Measurements from ENCODE around the gene F3.
"Not testable (repeated sequence)": the region's sequence is repeated elsewhere in the genome, so short reads cannot be mapped to it uniquely, and the experiment has no call there.

Gene F3

GRCh38 chr1:94541246-94542087 lies at the start of gene F3:
TSS of gene F3 (minus strand) at chr1:94541759. CDS start at chr1:94541636, 123 bp downstream.
- DNase-seq, result peak; percentile 53

DNA sequence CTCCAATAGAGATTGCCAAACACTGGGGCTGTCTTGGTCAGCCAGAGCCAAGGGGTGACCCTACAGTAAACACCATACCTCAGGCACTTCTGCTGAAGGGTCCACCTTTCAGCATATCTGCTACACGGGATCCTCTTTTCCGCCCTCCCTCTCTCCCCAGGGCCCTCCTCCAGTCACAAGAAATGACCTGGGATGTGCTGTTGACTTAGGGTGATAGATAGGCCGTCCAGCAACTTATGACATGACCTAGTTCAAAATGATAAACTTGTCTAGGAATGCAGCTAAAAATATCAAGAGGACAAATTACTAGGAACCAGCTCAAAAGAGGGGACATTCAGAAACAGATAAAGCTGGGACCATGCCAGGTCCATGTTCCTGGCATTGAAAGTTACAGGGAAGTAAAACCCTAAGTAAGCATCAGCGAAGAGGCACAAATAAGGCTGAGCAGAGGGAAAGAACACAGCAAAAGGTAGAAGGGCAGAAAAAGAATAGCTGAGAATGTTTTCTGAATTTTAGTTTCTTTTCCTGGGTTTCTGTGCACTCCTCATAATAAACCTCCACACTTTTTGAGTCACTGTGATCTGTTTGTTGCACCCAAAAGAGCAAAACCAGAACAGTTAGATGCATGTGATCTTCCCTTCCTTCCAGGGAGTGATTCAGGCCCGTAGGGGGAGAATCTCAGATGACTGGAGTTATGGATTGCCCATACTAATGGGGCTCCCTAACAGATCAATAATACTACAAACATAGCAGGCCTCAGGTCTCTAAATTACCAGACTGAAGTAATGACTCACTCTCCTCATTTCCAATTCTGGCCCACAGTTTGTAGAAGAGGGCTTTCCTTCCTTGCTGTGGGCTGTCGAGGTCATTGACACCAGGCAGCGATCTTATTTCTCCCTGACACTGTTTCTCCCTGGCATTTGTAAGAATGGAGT lies 48.9 kb upstream of the F3 start:
- no peak for DNase-seq

DNA sequence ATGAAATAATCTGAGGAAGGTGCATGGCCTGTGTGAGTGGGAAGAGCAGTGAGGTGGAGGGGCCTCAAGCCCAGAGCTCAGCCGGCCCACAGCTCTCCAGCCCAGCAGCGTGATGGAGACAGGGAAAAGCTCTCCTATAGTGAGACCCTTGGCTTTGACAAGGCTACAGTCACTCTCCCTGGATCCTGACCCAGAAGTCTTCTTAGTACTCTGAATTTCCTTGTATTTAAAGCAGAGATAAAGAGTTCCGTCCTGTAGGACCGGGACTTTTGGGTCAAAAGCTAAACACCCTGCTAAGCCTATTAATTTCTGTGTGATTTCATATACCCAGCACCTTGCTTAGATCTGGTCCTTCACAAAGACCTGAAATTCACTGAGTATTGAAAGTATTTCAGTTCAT lies 48.2 kb upstream of the F3 start:
- no peak for DNase-seq

DNA sequence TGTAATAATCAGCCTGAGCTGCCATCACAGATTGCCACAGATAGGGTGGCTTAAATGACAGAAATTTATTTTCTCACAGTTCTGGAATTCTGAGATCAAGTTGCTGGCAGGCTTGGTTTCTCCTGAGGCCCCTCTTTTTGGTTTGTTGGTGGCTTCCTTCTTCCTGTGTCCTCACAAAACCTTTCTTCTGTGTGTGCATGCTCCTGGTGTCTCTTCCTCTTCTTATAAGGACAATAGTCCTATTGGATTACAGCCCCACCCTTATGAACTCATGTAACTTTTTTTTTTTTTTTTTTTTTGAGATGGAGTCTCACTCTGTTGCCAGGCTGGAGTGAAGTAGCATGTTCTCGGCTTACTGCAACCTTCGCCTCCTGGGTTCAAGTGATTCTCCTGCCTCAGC lies 41.0 kb upstream of the F3 start:
- no peak for DNase-seq

DNA sequence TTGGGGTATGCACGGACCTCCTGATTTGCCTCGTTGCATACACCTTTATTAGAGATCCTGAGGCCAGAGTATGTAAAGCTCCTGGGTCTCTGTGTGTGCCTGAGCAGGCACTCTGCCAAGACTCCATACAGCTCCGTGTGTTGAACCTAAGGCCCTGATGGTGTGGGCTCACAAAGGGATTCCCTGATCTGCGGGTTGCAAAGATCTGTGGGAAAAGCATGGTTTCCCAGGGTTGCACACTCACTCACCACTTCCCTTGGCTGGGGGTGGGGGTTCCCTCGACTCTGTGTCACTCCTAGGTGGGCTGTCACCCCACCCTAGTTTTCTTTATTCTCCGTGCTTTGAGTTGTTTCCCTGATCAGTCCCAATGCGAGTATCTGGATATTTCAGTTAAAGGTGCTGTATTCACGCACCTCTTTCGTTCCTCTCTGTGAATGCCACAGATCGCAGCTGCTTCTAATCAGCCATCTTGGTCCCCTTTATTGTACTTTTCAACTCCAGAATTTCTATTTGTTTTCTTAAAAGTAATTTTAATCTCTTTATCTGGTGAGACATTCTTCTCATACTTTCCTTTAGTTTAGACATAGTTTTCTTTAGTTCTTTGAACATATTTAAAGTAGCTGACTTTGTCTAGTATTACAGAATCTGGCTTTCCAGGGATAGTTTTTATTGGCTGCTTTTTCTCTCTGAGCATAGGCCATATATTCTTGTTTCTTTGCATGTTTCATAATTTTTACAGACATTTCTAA lies 39.0 kb upstream of the F3 start:
- no peak for DNase-seq

- no peak for DNase-seq
These were observed 38.3 kb upstream of the F3 start for GRCh38 chr1:94579876-94580294.

DNA sequence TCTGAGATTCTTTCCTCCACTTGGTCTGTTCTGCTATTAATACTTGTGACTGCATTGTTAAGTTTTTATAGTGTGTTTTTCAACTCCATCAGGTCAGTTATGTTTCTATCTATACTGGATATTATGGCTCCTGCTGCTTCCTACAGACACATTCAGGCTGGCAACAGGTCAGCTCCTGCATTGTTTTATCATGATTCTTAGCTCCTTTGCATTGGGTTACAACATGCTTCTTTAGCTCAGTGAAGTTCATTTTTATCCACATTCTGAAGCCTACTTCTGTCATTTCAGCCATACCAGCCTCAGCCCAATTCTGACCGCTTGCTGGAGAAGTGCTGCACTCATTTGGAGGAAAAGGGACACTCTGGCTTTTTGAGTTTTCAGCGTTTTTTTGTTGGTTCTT lies 37.3 kb upstream of the F3 start:
- no peak for DNase-seq

GRCh38 chr1:94573917-94574316 lies 32.4 kb upstream of the F3 start:
- DNase-seq, result not testable (repeated sequence)

- DNase-seq, result no peak
These were observed 31.2 kb upstream of the F3 start for GRCh38 chr1:94572780-94573179.

DNA sequence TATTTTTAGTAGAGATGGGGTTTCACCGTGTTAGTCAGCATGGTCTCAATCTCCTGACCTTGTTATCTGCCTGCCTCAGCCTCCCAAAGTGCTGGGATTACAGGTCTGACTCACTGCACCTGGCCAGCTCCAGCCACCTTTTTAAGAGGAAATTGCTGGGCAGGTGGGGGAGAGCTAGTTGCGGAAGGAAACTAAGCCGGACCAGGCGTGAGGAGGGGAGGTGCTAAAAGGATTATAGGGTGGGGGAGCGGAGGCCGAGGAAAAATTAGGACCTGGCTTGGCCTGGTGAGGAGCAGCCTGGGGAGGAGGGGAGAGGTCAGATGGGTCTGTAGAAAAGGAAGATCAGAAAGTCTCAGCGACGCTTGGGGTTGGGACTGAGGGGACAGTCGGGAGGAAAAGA lies 29.4 kb upstream of the F3 start:
- not testable (repeated sequence) for DNase-seq

DNA sequence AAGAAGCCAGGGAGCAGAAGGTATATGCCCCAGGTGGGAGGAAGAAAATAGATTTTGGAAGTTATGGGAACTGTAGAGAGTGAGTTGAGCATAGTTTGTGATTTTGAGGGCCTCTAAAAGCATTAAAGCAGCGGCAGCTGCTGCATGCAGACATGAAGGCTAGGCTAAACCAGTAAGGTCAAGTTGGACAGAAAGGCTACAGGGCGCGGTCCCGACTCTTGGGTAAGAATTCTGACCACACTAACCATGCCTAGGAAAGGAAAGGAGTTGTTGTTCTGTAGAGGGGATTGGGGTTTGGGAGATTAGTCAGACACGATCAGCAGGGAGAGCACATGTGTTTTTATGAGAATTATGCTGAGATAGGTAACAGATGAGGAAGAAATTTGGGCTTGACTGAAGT lies 27.2 kb upstream of the F3 start:
- not testable (repeated sequence) for DNase-seq

- not testable (repeated sequence) for DNase-seq
These were observed 26.5 kb upstream of the F3 start for GRCh38 chr1:94567975-94568607.

- not testable (repeated sequence) for DNase-seq
These were observed 24.9 kb upstream of the F3 start for GRCh38 chr1:94566436-94566835.

- DNase-seq, result no peak
These were observed 24.3 kb upstream of the F3 start for GRCh38 chr1:94565901-94566300.

DNA sequence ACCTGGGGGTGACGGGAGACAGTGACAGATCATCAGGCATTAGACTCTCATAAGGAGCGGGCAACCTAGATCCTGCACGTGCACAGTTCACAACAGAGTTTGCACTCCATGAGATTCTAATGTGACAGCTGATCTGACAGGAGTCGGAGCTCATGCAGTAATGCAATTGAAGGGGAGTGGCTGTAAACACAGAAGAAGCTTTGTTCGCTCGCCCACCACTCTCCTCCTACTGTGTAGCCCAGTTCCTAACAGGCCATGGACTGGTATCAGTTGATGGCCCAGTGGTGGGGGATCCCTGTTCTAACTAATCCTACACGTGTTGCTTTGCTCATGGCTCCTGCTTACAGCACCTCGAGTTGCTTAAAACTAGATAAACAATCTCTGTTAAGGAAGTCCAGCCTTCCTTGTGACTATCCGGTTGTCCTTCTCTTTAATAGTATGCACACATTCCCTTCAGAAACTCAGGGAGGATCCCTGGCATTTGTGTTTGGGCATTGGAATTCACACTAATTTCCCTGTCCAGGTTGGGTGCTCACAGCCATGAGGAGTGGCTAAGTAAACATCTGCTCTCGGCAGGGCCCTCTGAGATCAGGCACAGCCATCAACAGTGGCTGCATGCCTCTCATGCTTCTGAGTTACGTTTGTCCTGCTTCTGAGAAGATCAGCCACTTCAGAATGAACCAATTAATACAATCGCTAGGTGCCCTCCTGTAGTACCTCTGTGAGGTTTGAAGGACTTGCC lies 21.1 kb upstream of the F3 start:
- DNase-seq, result no peak

- no peak for DNase-seq
These were observed 18.8 kb upstream of the F3 start for GRCh38 chr1:94560333-94560732.

DNA sequence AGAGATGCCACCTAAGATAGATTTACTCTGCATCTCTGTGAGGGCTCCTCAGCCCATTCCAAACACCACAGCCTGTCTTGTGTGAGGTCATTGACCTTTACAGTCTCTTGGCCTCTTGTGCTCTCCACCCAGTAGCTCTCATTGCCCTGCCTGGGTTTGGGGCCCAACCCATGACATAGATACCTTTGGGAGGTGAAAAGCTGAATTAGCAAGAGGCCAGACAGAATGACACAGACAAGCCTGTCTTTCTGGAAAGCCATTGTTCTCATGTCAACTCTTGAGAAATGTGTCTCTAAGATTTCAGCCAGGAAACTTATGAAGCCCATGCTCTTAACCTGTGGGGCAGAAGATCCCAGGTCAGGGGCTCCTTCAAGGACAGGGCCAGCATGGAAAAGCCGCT lies 18.4 kb upstream of the F3 start:
- no peak for DNase-seq

DNA sequence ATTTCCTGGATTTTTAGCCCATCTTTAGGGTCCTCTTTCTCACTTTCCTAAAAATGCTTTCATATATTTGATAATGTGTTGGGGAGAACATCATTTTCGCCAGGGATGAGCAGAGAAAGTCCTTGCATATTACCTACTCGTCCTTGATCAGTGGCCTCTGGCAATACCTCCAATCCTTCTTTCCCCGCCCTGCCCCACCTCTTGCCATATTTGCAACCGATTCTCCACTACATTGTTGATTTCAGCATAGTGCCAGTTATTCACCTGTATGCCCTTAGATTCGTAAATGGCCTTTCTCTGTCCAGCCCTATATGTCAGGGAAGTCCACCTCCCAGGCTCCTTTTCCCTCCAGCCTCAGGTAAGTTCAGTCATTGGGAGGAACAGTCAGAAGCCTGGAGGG lies 13.5 kb upstream of the F3 start:
- DNase-seq, result no peak

GRCh38 chr1:94554580-94554979 lies 13.0 kb upstream of the F3 start:
- DNase-seq, result no peak

- DNase-seq, result no peak
These were observed 12.4 kb upstream of the F3 start for GRCh38 chr1:94553931-94554330.

DNA sequence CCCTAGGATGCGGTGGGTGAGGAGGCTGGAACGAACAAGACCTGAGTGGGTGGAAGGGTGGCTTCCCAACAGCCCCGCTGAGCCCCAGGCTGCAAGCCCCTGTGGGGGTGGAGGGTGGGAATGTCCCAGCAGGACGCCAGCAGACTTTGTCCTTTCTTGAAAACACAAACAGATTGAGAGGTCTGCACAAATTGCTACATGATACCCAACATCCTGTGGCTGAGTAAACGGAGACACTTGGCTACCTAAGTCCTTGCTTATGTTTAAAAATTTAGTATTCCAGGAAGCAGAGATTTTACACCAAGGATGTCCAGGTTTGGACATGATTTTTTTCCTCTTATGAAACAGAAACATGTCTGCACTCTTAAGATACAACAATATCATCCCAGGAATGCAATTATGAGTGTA lies 11.8 kb upstream of the F3 start:
- DNase-seq, result no peak

GRCh38 chr1:94552071-94552586 lies 10.6 kb upstream of the F3 start:
- DNase-seq, result no peak
